GM21515 (cell line): ENCODE results near the gene MCHR2.
"Not testable (repeated sequence)": the region's sequence is repeated elsewhere in the genome, so short reads cannot be mapped to it uniquely, and the experiment has no call there.

Experiments used
- ATAC-seq: cut with Tn5 transposase; IDR thresholded peaks from one replicate; pipeline ENCODE4 v1.9.1; 2021; ENCODE audit not compliant: unreplicated experiment

The MCHR2 gene

DNA sequence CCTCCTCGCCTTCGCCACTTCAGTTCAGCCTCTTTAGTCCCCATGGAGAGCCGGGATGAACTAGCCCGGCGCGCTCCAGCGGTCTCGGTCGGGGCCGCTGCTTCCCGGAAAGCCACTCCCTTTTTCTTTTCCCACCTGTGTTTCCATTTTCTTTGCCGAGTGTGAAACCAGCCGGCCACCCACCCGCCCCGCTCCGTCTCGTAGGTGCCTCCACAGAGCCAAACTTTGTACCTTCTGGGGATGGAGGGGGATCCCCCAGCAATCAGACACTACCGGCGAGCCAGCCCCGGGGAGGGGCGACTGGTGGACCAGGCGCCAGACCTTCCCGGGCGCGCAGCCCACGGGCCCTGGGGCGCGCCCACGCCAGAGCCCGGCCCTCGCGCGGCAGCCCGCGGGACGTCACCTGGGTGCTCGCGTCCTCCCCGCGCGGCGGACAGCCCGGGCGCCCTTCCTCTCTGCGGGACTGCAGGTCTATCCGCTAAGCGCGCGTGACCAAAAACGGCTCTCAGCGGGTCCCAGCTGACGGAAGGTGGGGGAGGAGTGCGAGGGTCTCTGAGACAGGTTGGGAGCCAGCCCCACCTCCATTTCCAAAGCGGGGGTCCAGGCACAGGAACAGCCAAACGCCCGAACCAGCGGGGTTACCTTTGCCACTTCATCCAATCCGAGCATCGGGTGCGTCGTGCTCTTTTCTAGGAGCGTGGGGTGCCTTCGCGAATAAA lies at the start of gene MCHR2:
Gene MCHR2, minus strand, starts transcription at position 691 of the 719 bp plus-strand sequence. CDS start 38,076 bp downstream, outside the sequence.
- no peak for ATAC-seq

- ATAC-seq, result not testable (repeated sequence)
These were observed 44.5 kb upstream of the MCHR2 start for GRCh38 chr6:100038546-100038945.

GRCh38 chr6:100035873-100036653 lies 42.0 kb upstream of the MCHR2 start:
- peak; percentile 56 for ATAC-seq

DNA sequence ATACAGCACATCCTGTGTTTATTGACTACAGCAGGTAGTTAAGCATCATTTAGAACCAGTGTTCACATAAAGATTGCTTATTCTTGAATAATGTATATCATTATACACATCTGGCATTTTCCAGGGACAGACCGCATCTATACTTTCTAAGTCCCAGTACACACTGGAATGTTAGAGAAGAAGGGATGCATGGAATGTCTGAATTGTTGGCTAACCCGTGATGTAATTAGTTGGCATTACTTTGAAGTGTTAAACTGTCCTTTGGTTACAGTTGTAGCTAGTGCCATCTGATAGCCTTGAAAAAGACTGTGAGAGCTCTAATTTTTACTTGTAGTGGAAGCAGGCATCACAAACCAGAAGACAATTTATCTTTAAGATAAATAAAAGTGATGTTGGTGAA lies 29.8 kb upstream of the MCHR2 start:
- no peak for ATAC-seq

DNA sequence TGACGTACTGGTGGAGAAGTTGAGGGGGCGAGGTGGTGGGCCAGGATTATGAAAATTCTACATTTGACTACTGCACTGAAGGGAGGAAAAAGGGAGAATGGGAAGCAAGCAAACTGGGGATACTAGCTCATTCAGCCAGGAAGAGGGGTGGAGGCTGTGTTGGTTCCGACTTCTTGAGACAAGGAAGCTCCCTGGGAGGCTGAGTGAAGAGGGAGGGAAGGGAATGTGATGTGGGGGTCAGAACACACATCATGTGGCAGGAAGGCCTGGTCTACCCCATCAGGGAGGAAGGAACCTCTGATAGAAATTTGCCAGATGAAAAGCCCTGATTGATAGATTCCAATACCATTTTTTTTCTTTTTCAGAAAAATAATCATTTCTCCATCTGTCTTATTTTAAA lies 28.8 kb upstream of the MCHR2 start:
- ATAC-seq, result no peak

- ATAC-seq, result no peak
These were observed 14.8 kb upstream of the MCHR2 start for GRCh38 chr6:100008857-100009256.

DNA sequence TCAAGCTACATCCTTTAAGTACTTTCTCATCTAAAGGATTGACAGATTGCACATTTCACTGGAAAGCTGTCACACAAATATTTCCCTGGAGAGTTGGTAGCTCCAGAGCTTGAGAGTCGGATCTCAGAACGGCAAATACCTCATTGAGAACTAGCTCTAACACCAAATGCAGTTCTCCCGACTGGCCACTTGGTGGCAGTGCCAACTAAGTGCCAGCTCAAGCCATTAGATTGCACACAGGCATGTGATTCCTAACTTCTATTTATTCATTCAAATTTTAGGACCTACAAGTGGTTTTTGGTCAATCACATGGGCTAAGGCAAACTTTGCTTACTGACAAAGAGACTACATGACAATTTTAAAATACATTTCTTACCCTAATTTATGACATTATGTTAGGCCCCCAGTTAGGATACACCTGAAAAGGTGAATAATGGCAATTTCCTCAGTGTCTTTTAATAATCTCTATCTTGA lies 7.9 kb upstream of the MCHR2 start:
- peak; percentile 94 for ATAC-seq

- no peak for ATAC-seq
These were observed 3.1 kb upstream of the MCHR2 start for GRCh38 chr6:99997141-99997540.

GRCh38 chr6:99995916-99996315 lies 1.9 kb upstream of the MCHR2 start:
- no peak for ATAC-seq

GRCh38 chr6:99993146-99993532 lies 884 bp downstream of the MCHR2 start:
- ATAC-seq, result no peak

DNA sequence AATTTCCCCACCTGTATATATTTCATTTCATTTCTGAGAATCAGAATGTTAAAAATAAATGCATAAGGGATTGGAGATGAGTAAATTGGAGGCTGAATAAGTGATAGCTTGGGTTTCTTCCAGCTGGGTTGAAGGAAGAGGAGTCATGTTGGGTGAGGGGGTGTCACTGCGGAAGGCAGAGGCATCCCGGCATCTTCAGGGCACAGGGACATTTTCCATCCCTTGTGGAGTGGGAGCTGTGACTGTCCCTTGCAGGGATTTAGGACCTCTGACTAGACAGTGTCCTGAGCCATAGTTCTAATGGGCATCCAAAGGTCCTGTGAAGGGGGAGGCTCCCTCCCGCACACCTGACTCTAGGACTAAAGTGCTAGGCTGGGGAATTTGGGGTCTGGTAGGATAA lies 2.1 kb downstream of the MCHR2 start:
- no peak for ATAC-seq

- no peak for ATAC-seq
These were observed 13.3 kb downstream of the MCHR2 start for GRCh38 chr6:99980741-99981140.

DNA sequence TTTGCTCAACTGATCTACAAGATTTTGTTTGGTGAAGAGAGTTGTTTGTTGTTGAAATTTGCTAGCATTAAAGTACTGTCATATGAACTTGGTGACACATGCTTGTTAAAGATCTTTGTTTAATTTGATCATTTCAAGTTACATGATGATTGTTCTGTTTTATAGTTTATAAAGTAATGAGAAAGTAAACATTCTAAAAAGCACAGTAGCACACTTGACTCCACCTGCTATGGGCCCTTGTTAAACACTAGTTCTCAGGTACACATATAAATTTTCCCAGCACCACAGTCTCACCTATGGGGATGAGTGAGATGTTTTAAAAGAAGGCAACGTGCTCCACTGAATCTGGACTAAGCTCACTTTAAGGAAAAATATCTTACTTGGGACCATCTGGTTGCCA lies 14.1 kb downstream of the MCHR2 start:
- ATAC-seq, result no peak

GRCh38 chr6:99967052-99967451 lies 27.0 kb downstream of the MCHR2 start:
- no peak for ATAC-seq

DNA sequence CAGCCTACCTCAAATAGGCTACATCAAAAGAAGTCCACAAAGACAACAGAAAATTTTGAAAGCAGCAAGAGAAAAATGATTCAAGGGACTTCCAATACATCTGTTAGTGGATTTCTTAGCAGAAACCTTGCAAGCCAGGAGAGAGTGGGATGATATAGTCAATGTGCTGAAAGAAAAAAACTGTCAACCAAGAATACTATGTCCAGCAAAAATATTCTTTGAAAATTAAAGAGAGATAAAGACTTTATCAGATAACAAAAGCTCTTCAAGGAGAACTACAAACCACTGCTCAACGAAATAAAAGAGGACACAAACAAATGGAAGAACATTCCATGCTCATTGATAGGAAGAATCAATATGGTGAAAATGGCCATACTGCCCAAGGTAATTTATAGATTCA lies 34.0 kb downstream of the MCHR2 start:
- ATAC-seq, result no peak

DNA sequence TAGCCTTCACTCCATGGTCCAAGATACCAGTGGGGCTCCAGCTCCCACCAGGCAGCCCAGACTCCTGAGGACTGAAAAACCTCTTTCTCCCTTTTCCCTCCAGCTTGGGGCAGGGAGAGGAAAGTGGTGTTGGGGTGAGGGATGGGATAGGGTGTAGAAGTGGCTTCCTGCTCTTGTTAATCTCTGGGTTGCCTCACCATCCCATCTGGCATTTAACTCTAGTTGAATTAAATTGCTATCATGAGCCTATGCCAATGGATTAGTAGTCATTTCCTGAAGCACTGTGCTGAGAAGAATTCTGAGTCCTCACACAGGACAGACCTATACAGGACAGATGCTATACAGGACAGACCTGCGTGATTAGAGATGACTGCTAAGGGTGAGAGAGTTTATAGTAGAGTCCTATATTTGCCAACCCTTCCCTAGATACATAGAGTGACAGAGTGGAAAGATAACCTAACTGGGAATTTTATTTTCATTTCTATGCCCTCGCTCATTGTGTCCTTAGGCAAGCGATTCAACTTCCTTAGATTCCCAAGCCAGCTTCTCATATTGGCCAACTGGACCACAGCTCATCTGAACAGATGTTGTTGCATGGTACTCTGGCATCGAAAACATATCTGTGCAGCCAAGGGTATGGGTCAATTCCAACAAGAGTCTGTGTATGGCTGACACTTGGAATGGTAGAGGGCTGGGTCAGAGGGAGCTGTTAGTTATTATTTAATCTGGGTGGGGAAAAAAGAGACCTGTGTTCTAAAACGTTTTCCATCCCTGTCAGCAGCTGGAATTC lies 42.8 kb downstream of the MCHR2 start:
- no peak for ATAC-seq

DNA sequence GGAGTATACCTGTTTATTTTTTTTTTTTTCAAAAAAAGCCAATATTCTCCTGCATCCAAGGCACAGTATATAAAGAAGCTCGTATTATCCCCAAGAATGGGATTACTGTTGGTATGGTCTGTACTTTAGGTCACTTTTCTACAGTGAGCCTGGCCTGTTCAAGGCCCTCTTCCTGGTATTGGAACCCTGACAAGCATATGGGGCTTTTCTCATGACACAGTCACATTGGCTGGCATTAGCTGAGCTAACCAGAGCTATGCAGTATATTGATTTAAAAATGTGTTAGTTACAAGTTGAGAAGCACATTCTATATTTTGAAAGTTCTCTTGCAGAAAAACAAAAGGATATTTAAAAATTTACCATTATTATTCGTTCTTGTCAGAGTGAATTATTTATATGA lies 48.0 kb downstream of the MCHR2 start:
- no peak for ATAC-seq

- ATAC-seq, result no peak
These were observed 50.2 kb downstream of the MCHR2 start for GRCh38 chr6:99943846-99944245.

- no peak for ATAC-seq
These were observed 53.4 kb downstream of the MCHR2 start for GRCh38 chr6:99940582-99940981.

GRCh38 chr6:99933129-99933528 lies 60.9 kb downstream of the MCHR2 start:
- ATAC-seq, result no peak

DNA sequence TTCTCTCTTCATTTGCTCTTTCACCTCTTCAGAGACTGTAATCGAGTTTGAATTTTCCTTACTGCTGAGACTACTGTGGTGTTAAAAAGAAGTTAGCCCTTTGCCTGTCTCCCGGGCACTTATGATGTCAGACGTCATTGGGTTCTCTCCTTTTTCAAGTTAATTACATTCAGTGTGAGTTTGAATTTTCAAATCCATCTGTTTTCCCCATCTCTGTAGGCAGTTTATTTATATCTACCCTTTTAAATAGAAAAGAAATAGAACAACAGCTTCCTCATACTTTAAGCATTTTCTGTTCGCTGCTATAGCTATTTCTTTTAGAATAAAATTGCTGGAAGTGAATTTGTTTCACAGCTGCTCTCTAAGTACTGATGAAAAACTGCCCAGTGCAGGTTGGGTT lies 81.4 kb downstream of the MCHR2 start:
- no peak for ATAC-seq
